ENCODE data around the gene ROBO2.
A peak's percentile ranks its signal among the peaks of the same experiment; 100 is the strongest.

The ROBO2 gene

DNA sequence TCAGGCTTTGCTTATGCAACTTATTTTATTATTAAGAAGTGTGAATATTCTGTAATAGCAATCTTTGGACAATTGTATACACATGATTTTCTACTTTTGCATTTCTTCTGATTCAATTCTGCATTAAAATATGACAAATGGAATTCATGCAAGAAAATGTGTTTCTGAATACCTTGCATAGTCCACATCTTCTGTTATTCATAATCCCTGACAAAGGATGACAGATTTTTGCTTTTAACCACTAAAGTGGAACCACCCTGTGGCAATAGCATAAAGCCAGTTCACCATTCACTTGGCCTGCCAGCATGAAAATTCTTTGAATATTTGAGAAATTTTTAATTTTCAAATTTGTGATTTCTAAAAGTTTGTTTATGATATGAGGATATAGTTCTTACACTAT, 397.0 kb downstream of the ROBO2 start:
- DNase-seq = no peak

DNA sequence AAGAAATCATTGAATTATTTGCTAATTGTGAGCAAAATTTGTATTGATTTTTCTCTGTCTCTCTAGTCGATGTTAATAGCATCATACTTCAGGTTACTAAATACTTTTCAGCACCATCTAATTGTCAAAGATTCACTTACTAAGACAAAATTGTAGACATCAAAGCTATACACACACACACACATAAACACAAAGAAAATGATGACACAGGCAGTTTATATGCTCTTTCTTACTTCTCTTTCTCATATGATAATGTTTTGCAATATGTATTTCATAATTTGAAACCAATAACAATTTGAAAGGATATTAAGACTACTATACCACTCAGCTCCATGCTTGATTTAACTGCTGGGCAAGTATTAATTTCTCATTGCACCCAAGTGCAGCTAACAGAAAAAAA, 406.2 kb downstream of the ROBO2 start:
- DNase-seq = no peak

DNA sequence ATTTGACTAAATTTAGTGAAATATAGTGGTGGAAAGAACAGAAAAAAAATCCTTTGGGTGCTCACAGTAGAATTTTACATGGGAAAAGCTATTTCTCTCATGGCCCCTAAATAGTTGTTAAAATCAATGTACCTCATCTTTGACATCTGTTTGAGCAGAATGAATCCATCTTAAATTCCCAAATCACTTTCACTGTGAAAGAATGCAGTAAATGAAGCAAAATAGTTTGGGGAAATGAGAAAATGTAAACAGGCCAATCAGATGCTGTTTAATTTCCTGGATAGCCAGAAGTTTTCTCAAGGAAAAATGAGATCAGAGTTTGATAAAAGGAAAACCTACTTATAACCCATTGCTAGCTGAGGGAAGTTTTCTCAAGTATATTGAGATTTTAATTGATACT, 406.9 kb downstream of the ROBO2 start:
- DNase-seq = no peak

DNA sequence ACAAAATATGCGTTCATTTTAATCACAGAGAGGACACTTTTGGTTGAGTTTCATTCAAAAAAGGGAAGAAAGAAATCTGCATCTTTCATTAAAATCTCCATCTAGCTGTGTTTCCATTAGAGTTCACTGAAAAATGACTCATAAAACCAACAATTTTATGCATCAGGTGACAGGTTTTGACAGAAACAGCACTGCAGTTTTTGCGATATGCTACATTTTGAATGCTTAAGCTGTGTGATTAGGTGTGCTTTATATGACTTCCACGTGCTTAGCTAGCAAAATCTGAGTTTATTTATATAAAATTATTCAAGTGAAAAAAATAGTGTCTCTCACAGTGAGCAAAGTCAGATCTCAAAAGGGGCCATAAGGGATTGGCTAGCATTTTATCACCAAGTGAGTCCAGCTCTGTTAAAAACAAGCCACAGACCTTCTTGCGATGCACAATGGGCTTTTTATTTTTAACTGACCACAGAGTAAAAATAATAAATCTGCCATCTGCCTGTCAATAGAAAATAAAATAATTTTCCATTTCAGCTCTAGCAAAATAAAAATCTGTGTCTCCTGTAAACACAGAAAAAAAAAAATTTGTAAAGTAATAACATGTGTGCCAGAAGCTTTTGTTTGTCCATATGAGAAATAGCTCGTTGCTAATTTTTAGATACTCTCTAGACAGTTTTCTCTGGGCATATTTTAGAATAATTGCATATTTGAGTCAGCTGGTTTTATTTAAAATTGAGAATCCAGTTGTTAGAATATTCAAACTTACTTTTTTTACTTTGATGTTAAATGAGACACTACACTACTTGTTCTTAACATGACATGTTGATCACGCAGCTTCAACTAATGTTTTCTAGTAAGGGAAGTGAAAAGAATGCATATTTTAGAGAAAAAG, 409.8 kb downstream of the ROBO2 start:
- DNase-seq = no peak

DNA sequence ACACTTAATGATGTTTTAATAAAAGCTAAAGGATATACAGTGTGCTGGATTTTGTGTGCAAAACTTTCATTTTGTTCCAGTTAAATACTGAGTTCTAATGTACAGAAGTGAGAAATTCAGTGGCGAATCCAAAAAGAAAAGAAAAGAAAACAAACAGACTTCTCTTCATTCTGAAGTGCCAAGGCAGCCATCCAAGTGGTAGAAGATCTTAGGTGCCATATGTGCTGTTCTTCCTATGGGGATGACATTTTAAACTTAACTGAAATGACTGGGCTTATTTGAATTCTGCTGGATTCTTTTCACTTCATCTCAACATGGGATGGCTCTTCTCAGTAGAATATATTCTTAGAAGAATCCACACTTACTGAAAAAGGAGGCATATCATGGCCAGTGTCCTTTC, 416.5 kb downstream of the ROBO2 start:
- DNase-seq = no peak

DNA sequence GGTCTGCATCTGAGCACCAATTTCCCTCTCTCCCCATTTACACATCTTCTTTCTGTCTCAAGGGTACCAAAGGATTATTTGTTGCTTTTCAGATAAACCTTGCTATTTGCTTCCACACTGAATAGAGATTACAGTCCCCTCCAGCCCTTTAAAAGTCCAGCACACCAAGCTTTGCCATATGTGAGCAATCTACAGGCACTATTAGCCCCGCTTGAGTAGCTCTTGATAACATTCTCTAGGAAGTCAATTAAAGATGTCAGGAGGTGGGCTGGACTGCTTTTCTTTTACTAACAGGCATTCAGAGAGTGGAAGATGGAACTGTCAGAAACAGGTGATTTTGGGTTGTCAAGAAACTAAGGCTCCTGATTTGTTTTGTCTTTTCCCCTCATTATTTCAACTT, 417.0 kb downstream of the ROBO2 start:
- DNase-seq = no peak

DNA sequence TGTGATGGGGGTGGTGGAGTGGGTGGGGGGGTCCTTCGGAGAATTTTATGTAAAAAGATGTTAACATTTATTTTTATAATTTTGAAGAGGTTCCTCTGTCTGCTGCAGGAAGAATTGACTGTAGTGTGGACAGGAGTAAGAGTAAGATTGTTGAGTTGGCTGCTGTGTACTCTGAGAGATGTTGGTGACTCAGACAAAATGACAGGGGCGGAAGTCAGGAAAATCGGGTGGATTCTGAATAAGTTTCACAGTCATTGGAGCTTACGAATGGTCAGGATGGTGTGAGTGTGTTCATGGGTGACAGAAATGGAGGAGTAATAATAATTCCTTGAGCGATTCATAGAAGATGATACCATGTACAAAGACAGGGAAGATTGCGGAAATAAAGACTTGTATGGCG, 420.0 kb downstream of the ROBO2 start:
- DNase-seq = no peak

DNA sequence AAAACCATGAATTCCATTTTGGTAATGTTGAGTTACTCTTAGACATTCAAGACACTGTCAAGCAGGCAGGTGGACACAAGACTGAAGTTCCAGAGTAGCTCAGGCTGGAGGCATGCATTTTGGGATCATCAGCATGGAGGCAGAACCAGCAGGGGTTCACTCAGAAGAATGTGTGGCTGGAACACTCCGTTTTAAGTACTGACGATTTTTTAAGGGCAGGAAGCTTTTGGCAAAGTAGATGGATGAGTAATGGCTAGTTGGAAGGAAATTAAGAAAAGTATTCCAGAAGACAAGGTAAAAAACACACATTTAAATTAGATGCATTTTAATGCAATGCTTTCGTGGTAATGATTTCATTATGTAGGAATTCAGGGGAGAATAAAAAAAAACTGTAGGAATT, 420.4 kb downstream of the ROBO2 start:
- no peak for DNase-seq

DNA sequence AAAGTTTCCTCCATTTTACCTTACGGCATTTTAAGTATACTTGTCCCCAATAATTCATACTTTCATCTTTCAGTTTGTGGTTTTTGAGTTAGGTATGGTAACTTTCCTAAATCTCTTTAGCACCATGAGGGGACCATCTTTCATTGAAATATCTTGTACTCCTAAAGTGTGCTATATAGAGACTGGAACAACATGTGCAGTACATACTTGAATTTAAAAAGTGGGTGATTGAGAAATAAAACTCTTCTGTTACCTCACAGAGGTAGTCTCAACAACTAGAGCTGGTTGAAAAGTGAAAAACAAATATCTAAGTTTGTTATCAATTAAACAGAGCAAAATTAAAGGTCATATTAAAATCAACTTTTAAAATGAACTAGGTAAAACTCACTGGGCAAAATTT, 423.1 kb downstream of the ROBO2 start:
- no peak for DNase-seq

DNA sequence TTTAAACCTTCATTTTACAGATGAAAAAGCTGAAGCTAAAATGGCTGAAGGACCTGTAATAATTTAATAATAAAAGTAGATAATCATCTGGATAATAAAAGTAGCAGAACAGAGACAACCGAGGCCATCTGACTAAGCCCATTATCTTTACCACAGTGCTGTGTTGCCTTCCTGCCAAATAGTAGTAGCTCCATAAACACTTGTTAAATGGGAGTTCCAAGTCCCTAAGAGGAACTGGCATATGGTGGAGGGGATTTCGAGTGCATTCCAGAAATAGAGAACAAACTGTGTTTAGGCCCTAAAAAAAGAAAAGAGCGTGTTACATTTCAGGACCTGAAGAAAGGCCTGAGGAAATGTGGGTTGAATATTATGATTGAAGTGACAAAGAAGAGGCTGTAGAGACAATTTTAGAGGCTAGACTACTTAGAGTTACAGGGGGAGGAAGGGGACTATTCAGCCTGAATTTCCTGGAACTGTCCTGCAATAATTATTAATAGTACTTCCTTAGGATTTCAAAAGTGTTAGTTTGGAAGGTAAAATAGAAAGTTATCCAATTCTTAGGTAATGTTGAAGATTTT, 424.3 kb downstream of the ROBO2 start:
- no peak for DNase-seq

DNA sequence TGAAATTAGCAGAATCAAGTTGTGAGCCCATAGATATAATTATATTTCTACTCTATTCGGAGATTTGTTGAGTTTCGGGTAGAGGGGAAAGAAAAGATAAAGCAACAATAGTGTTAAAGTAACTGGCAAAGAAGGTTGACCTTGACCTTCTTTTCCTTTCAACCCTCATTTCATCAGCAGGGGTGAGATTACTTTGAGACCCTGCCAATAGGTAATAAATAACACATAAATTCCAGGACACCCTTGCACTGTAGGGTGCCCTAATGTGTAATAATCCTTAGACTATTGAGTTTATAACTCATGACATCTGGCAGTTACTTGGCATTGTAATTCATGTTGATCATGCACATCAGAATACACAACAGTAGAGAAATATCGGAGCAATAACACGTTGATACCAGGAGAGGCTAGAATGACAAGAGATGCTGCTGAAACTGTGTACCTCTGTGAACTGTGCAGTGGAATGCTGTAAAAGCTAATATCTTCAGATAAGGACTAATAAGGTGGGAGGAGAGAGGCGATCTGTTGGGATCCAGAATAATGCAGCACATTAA, 426.7 kb downstream of the ROBO2 start:
- no peak for DNase-seq

DNA sequence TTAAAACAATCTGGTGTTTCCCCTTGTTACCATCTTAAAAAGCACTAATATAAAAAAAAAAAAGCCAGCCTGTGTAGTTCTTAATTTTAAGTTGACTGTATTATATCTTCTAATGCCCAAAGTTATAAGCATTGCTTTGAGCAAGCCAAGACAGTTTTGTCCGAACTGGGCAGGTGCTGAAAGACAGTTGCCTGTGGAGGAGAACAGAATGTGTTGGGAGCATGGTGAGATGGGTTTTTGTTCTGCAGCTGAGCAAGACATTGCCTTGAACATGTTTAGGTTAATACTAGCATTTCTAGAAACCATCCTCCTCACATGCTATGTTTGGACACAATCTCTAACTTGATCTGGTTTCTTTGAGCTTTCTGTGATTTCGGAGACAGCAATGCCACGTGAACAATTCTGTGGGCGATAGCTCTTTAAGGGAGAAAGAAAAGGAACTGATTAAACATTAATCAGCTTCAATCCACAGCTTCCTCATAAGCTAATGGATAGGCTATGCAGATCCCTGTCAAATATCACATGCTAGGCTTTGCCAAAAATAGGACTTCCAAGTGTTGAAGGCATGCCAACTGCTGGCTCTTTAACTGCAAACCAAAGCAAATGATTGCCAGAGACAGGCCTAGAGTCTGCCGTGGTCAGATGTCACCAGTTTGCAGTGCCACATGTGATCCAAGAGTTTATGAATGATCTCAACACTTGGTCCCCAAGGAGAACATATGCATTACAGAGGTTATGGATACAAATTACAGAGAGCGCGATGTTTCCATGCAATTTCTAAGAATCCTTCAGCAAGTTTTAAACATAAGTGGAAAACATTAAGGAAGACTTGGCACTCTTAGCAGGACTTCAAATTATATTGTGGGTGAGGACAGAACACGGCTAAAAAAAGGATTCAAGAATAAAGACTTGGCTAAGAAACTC, 428.1 kb downstream of the ROBO2 start:
- no peak for DNase-seq

DNA sequence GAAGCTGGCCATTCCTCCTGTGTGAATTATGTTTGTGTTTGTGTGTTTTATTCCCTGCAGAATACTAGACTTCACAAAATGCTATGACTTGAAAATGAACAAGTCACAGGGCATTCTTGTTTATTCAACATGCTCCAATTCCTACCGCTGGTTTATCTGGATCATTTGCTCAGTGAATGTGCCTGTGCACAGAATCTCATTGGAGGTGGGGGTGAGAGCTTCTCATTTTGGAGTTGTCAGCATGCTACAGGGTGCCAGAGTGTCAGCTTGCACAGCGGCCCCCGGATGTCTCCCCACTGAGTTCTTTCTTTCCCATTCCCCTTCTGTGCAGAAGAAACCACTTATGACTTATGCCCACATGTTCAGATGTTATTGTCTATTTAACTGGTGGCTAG, 428.7 kb downstream of the ROBO2 start:
- DNase-seq = no peak

DNA sequence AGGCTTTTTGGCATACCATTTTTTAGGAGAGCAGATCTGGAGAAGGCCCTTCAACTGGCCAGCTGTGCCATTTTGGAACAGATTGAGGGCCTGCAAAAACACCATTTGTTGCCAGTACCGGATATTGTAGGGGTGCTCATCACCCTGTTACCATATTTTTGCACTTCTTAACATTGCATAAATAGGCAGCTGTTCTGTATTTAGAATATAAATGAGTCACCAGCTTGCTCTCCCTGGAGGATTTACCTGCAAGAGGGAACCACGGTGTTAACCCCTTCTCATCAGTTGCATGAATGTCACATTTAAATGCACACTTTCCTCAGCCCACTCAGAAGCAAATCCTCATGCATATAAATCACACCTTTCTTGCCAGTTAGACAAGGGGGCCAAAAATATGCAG, 435.6 kb downstream of the ROBO2 start:
- DNase-seq = no peak

DNA sequence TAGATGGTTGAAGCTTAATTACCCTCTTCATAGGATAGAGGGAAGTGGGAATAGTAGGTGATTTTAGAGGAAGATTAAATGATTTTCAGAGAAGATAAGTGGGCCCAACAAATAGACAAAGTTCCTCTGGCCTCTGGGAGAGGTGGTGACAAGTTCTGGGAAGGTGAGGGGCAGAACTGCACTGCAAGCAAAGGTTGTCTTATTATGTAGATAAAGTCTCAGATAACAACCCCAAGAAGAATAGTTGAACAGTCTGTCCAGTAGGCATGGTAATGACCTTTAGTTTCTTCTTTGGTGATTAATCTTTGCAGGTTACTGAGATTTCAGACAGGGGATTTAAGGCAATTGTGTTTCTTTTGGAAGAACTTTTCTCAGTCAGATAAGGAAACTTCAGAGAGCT, 439.1 kb downstream of the ROBO2 start:
- DNase-seq = no peak

DNA sequence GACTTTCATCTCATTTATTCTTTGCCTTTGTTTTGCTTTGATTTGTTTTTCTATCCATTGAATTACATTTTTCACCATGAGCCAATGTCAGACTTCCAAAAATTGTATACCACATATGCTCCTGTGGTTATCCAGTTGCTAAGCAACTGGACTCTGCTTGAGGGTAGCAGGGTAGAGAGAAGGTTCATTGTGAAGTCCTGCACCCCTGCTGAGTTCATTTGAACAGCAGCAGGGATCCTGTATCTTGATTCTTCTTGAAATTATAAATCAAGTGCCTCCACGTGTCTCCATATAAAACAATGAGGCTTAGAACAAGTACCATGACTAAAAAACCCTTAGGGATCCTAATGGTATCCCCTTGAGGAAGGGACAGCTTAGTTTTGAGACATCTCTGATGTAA, 449.3 kb downstream of the ROBO2 start:
- no peak for DNase-seq

DNA sequence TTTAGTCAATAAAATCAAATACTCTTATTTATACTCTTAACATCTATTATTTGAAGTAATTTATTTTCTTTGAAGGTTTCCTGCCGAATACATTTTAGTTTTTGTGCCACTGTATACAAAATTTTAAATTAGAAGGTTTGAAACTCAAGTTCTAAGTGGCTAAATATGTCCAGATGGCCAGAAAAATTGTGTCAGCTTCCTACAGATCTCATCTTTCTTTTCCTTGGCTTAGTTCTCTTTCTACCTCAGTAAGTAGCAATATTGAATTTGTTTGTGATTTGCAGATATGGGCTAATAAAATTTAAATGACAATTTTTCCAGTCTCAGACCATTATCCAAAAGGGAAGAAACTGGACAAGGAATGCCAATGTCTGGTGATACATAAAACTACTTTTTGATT, 452.1 kb downstream of the ROBO2 start:
- DNase-seq = no peak

DNA sequence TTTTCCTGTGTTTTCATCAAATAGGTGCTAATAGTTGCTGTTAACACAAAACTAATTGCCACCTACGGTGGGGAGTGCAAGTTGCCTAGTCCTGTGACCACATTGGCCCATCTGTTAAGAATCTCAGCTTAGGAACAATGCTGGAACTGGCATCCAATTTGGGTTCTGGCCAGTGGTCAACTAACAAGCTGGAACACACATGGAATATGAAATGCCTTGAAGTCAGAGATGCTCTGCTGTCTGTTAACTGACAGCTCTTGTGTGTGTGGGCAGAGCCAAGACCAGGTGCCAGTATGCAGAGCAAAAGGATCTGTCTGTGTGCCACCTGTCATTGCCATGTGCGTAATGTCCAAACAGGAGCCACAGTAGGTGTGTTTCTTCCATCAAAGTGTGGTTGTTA, 460.8 kb downstream of the ROBO2 start:
- peak; percentile 14 for DNase-seq

DNA sequence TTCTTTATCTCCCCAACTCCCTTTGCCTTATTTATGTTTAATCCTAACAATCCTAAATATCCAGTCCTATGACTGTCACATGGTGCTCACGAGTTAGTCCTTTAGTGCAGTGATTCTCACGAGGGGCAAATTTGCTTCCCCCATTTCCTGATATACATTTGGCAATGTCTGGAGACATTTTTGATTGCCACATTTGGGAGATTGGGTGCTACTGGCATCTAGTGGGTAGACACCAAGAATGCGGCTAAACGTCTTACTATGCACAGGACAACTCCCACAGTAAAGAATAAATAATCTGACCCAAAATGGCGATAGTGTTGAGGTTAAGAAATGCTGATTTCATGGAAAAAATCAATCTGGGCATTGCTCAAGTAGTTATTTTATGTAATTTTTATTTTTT, 466.5 kb downstream of the ROBO2 start:
- DNase-seq = no peak

DNA sequence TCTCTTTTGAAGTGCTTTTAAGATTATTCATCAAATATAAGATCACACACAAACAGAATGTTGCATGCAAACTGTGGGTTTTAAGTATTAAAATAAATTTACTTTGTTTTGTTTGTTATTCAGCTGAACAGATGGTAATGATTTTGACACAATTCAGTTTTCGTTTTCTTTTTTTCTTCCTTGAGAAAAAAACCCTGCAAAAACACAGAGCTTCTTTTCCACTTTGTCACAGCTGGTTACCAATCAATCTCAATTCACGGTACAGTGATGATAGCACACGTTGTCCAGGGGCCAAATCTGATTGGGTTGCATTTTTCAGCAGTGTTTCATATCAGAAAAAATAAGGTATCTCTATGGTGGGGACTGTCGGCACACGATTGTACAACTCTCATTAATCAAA, 473.6 kb downstream of the ROBO2 start:
- peak; percentile 15 for DNase-seq

DNA sequence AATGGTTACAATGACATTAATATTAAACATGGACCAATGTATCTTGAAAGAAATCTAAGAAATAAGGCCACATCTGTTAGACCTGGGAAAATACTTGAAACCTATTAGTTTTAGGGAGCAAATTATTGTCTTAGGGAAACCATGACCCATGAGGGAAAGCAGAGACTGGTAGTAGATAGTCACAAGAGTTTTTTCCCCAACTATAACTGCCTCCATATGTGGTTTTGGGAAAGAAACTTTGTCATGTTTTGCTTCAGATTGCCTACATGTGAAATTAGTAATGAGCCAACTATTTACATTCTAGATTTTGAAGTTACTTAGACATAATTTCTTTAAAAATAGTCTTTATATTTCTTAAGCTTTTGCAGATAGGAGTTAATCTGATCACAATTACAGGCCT, 474.9 kb downstream of the ROBO2 start:
- DNase-seq = no peak

DNA sequence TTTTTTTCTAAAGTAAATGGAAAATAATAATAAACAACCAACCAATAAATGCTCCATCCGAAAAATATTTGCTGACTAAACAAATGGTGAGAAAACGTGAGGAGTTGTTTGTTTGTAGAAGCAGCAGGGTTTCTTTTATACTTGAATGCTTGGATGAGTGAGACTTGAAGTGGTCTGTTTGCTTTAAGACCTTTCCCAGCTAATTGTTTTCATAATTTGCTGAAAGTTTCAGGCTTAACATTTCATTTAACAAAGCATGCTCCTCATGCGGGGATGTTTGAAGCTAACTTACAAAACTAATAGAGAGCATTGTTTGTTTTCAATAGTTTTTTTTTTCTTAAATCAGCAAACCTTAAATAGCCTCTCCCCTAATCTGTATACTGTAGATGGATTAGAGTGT, 484.6 kb downstream of the ROBO2 start:
- no peak for DNase-seq

DNA sequence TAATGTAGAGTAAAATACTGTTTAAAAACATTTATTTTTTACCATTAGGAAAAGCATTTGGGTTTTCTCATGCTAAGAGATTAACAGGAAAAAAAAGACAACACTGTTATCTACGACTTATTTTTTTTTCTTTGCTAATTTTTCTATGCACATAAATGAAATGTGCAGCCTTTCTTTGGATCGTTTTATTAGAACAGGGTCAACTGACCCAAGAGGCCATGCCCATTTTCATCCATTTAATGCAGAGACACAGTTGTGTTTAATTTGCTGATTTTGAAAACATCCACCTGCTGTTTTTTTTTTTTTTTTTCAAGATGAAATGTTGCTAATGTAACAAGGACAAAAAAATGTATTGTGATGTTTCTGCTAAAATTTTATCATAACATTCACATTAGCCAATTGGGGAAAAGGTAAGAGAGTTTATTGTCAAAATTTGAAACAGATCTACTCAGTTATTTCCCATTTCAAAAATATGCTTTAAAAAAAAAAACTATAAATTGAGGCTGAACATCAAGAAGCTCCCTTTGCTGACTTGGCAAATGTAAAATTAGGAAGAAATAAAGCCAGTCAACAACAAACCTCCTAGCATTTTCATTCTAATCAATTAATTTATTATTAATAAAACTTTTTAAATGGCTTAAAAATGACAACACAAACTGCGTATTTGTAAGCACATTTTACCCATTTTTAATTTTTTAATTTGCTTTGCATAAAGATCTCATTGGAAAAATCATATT, 485.2 kb downstream of the ROBO2 start:
- no peak for DNase-seq

All from SHP77 treated with DMSO at 0.1 percent for 48 hours (cell line).